ENCODE measurements around the gene EXOC5. TPM values are rescaled to one million over a fixed set of nuclear protein-coding genes. Genes with fewer than 3 reads are reported as not detected.
"Not testable (repeated sequence)": the region's sequence is repeated elsewhere in the genome, so short reads cannot be mapped to it uniquely, and the experiment has no call there.

EXOC5 gene
- total RNA-seq, 1 donor from 2014 or later = 48.5 TPM

DNA sequence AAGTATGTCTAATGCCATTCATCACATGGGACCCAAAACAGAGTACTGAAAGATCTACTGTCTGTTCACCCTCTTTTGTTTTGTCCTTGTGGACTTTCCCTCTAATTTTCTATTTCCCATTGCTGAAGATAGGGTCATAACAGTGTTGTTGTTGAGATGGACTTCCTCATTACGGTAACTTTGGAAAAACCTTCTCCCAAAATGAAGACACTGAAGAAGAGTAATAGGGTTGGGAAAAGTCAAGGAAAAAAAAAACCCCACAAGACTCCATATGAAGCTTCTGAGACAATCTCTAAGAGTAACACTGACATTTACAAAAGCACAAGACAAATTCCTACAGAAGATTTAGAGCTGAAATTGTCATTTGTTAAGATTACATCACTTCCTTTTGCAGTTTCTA, 36.7 kb downstream of the EXOC5 start:
- DNase-seq (ENCODE audit: low spot score in 2 of 2, unreplicated experiment in 2 of 2) = no peak
- H3K27ac Mint-ChIP-seq = no peak overlapping the region
- H3K9me3 Mint-ChIP-seq = no peaks in the 10 kb centered on the region
- TF ChIP-seq, protein P1, sequence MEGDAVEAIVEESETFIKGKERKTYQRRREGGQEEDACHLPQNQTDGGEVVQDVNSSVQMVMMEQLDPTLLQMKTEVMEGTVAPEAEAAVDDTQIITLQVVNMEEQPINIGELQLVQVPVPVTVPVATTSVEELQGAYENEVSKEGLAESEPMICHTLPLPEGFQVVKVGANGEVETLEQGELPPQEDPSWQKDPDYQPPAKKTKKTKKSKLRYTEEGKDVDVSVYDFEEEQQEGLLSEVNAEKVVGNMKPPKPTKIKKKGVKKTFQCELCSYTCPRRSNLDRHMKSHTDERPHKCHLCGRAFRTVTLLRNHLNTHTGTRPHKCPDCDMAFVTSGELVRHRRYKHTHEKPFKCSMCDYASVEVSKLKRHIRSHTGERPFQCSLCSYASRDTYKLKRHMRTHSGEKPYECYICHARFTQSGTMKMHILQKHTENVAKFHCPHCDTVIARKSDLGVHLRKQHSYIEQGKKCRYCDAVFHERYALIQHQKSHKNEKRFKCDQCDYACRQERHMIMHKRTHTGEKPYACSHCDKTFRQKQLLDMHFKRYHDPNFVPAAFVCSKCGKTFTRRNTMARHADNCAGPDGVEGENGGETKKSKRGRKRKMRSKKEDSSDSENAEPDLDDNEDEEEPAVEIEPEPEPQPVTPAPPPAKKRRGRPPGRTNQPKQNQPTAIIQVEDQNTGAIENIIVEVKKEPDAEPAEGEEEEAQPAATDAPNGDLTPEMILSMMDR (IDR thresholded peaks at IDR 0.05; ENCODE audit: unreplicated experiment) = no peak
- no peaks in the 10 kb centered on the region for H3K4me1 Mint-ChIP-seq
- no peak overlapping the region for H3K4me3 Mint-ChIP-seq
- peaks cover 28% of the 10 kb centered on the region for H3K36me3 Mint-ChIP-seq
- no peaks in the 10 kb centered on the region for H3K27me3 Mint-ChIP-seq (ENCODE audit: low read depth)

DNA sequence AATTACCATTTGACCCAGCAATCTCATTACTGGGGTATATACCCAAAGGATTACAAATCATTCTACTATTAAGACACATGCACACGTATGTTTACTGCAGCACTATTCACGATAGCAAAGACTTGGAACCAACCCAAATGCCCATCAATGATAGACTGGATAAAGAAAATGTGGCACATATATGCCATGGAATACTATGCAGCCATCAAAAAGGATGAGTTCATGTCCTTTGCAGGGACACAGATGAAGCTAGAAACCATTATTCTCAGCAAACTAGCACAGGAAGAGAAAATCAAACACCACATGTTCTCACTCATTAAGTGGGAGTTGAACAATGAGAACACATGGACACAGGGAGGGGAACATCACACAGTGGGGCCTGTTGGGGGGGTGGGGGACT, 40.4 kb downstream of the EXOC5 start:
- H3K4me1 Mint-ChIP-seq; H3K4me3 Mint-ChIP-seq; H3K27me3 Mint-ChIP-seq (ENCODE audit: low read depth); H3K27ac Mint-ChIP-seq; DNase-seq (ENCODE audit: low spot score in 2 of 2, unreplicated experiment in 2 of 2); H3K9me3 Mint-ChIP-seq: not testable (repeated sequence)
- peaks cover 31% of the 10 kb centered on the region for H3K36me3 Mint-ChIP-seq

DNA sequence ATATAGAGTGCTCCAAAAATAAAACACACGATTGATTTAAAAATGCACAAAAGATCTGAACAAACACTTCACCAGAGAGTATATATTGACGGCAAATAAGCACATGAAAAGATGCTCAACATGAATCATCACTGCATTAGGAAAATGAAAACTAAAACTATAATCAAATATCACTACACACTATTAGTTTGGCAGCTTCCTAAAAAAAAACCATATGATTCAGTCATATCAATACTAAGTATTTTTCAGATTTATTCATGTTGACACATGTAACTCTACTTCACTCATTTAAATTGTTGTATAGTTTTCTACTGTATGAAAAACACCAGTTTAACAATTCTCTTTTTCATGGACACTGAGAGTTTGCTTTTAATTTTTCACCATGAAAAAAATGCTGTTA, 41.6 kb downstream of the EXOC5 start:
- no peak overlapping the region for H3K4me3 Mint-ChIP-seq
- DNase-seq (ENCODE audit: low spot score in 2 of 2, unreplicated experiment in 2 of 2) = no peak
- H3K36me3 Mint-ChIP-seq = peaks cover 27% of the 10 kb centered on the region
- TF ChIP-seq, protein P1 (IDR thresholded peaks at IDR 0.05; ENCODE audit: unreplicated experiment) = no peak
- no peak overlapping the region for H3K27ac Mint-ChIP-seq
- H3K9me3 Mint-ChIP-seq = no peaks in the 10 kb centered on the region
- no peaks in the 10 kb centered on the region for H3K4me1 Mint-ChIP-seq
- H3K27me3 Mint-ChIP-seq (ENCODE audit: low read depth) = no peaks in the 10 kb centered on the region

DNA sequence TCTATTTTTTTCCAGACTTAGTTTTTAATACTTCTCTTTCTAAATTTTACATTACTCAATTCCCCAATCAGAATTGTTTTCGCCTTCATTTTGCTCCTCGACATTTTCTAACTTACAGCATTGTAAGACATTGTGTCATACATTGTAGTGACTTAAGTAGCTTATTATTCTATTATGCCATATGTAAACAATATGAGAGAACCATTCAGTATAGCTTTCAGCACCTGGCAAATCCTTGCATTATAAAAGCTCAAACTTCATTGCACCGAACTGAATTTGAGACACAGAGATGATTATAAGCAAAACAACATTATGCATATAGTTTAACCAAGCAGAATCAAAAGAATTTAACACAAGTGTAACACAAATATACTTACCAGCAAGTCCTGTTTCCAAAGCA, 46.8 kb downstream of the EXOC5 start:
- Mint-ChIP-seq H3K27ac (no peak overlapping the region), H3K4me1 (no peaks in the 10 kb centered on the region), H3K4me3 (no peak overlapping the region), H3K36me3 (peaks cover 22% of the 10 kb centered on the region), H3K27me3 (ENCODE audit: low read depth) (no peaks in the 10 kb centered on the region), H3K9me3 (no peaks in the 10 kb centered on the region)
- TF ChIP-seq, protein P1 (IDR thresholded peaks at IDR 0.05; ENCODE audit: unreplicated experiment) = no peak
- DNase-seq (ENCODE audit: low spot score in 2 of 2, unreplicated experiment in 2 of 2) = no peak

DNA sequence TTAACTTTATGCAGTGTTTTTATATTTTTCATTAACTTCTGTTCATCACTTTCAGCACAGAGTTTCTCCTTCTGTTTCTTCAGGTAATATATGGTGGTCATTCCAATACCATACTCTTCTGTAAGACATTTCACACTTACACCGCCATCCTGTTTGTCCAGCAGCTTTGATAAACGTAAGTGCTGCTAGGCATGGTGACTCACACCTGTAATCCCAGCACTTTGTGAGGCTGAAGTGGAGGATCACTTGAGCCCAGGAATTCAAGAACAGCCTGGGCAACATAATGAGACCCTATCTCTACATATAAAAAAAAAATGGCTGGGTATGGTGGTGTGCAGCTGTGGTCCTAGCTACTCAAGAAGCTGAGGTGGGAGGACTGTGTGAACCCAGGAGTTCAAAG, 55.8 kb downstream of the EXOC5 start:
- peaks cover 57% of the 10 kb centered on the region for H3K36me3 Mint-ChIP-seq
- TF ChIP-seq, protein P1 (IDR thresholded peaks at IDR 0.05; ENCODE audit: unreplicated experiment) = no peak
- no peak for DNase-seq (ENCODE audit: low spot score in 2 of 2, unreplicated experiment in 2 of 2)
- peaks cover 6% of the 10 kb centered on the region for H3K4me1 Mint-ChIP-seq
- H3K27me3 Mint-ChIP-seq (ENCODE audit: low read depth) = no peaks in the 10 kb centered on the region
- H3K4me3 Mint-ChIP-seq = no peak overlapping the region
- peaks cover 5% of the 10 kb centered on the region for H3K9me3 Mint-ChIP-seq
- H3K27ac Mint-ChIP-seq = no peak overlapping the region

DNA sequence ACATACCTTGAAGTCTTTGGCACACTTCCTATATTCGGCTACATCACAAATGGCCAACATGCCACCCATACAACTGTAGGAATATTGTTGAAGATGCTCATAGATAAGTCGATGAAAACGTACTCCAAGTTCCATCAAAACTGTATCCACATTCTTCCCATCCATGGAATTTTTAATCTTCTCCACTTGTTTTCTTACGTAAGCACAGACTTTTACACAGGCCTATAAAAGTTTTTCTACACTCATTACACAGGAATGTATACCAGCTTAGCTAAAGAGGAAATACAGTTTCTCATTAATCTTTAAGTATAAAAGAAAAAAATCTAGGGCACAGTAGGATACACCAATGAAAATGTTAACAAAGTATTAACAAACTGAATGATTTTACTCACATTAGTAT, 59.1 kb downstream of the EXOC5 start:
- TF ChIP-seq, protein P1 (IDR thresholded peaks at IDR 0.05; ENCODE audit: unreplicated experiment) = no peak
- Mint-ChIP-seq H3K4me1 (peaks cover 6% of the 10 kb centered on the region), H3K9me3 (no peaks in the 10 kb centered on the region), H3K36me3 (peaks cover 31% of the 10 kb centered on the region), H3K27ac (peak overlapping the region; percentile 40), H3K27me3 (ENCODE audit: low read depth) (no peaks in the 10 kb centered on the region), H3K4me3 (no peak overlapping the region)
- no peak for DNase-seq (ENCODE audit: low spot score in 2 of 2, unreplicated experiment in 2 of 2)
